ENCODE data around the gene GPC6.
A peak's percentile ranks its signal among the peaks of the same experiment; 100 is the strongest.
"Not testable (repeated sequence)": the region's sequence is repeated elsewhere in the genome, so short reads cannot be mapped to it uniquely, and the experiment has no call there.

The GPC6 gene

GRCh38 chr13:93309886-93310523 is 83.4 kb downstream of the GPC6 start:
- H3K4me3 ChIP-seq (replicated peaks; ENCODE audit: low read depth, low read length), result no peak overlapping the region
- DNase-seq (ENCODE audit: low read depth), result peak; percentile 95
- TF ChIP-seq CTCF (IDR thresholded peaks at IDR 0.05; ENCODE audit: low read length, missing control alignments), result no peak

GRCh38 chr13:93316841-93317240 is 90.2 kb downstream of the GPC6 start:
- H3K4me3 ChIP-seq (replicated peaks; ENCODE audit: low read depth, low read length), result no peak overlapping the region
- no peak for DNase-seq (ENCODE audit: low read depth)
- no peak for TF ChIP-seq CTCF (IDR thresholded peaks at IDR 0.05; ENCODE audit: low read length, missing control alignments)

- H3K4me3 ChIP-seq (replicated peaks; ENCODE audit: low read depth, low read length), result no peak overlapping the region
- TF ChIP-seq CTCF (IDR thresholded peaks at IDR 0.05; ENCODE audit: low read length, missing control alignments), result no peak
- peak; percentile 67 for DNase-seq (ENCODE audit: low read depth)
Measured at GRCh38 chr13:93318534-93319254, 92.1 kb downstream of the GPC6 start.

- no peak for TF ChIP-seq CTCF (IDR thresholded peaks at IDR 0.05; ENCODE audit: low read length, missing control alignments)
- peak; percentile 49 for DNase-seq (ENCODE audit: low read depth)
Measured at GRCh38 chr13:93320942-93321341, 94.3 kb downstream of the GPC6 start.

GRCh38 chr13:93323880-93324279 is 97.3 kb downstream of the GPC6 start:
- not testable (repeated sequence) for DNase-seq (ENCODE audit: low read depth); H3K4me3 ChIP-seq (replicated peaks; ENCODE audit: low read depth, low read length)

More at GRCh38 chr13:93320942-93321341, 94.3 kb downstream of the GPC6 start:
- H3K4me3 ChIP-seq (replicated peaks; ENCODE audit: low read depth, low read length), result no peak overlapping the region

- no peak for DNase-seq (ENCODE audit: low read depth)
- no peak overlapping the region for H3K4me3 ChIP-seq (replicated peaks; ENCODE audit: low read depth, low read length)
- no peak for TF ChIP-seq CTCF (IDR thresholded peaks at IDR 0.05; ENCODE audit: low read length, missing control alignments)
Measured at GRCh38 chr13:93325303-93326233, 99.0 kb downstream of the GPC6 start.

GRCh38 chr13:93326234-93326811 is 99.7 kb downstream of the GPC6 start:
- no peak for DNase-seq (ENCODE audit: low read depth)
- no peak overlapping the region for H3K4me3 ChIP-seq (replicated peaks; ENCODE audit: low read depth, low read length)
- no peak for TF ChIP-seq CTCF (IDR thresholded peaks at IDR 0.05; ENCODE audit: low read length, missing control alignments)
